Trophoblast cell (in vitro differentiated cells and primary cell): ENCODE results near the gene CELF4.
A peak's percentile ranks its signal among the peaks of the same experiment; 100 is the strongest.

Experiments used
- DNase-seq, 2 donors: peaks; one replicate each; pipeline ENCODE4 v3.0.0-alpha.2; 2016
- H2AFZ ChIP-seq: 2 replicates; pipeline ENCODE4 v1.6.1; 2013; ENCODE audit warnings: low read length, moderate library complexity, mild to moderate bottlenecking; ENCODE audit not compliant: insufficient read depth, poor library complexity
- H2AK5ac ChIP-seq: 2 replicates; pipeline ENCODE4 v1.6.1; 2013; ENCODE audit warnings: mild to moderate bottlenecking, low read length
- H2BK120ac ChIP-seq: 2 replicates; pipeline ENCODE4 v1.6.1; 2013; ENCODE audit warnings: low read length, mild to moderate bottlenecking, moderate library complexity; ENCODE audit not compliant: insufficient read depth, poor library complexity
- H2BK12ac ChIP-seq: 2 replicates; pipeline ENCODE4 v1.6.1; 2013; ENCODE audit warnings: mild to moderate bottlenecking, low read length, moderate library complexity
- H2BK5ac ChIP-seq: 2 replicates; pipeline ENCODE4 v1.6.1; 2013; ENCODE audit warnings: low read length, low read depth, moderate library complexity, mild to moderate bottlenecking; ENCODE audit not compliant: poor library complexity
- H3K14ac ChIP-seq: 2 replicates; pipeline ENCODE4 v1.6.1; 2013; ENCODE audit warnings: mild to moderate bottlenecking, low read length
- H3K18ac ChIP-seq: 2 replicates; pipeline ENCODE4 v1.6.1; 2013; ENCODE audit warnings: mild to moderate bottlenecking, low read length
- H3K23ac ChIP-seq: 2 replicates; pipeline ENCODE4 v1.6.1; 2013; ENCODE audit warnings: low read length
- H3K27ac ChIP-seq: 2 replicates; pipeline ENCODE4 v1.5.1; 2013; ENCODE audit warnings: low read depth, mild to moderate bottlenecking, inconsistent platforms, low read length, moderate library complexity
- H3K27me3 ChIP-seq: 2 replicates; pipeline ENCODE4 v1.6.1; 2013; ENCODE audit warnings: inconsistent platforms, mild to moderate bottlenecking, low read length, moderate library complexity; ENCODE audit not compliant: insufficient read depth
- H3K36me3 ChIP-seq, 2 experiments: 1 replicate in 1 of 2; 2 replicates in 1 of 2; pipeline ENCODE4 v1.6.1; 2013; ENCODE audit warnings: low read length in 2 of 2, mild to moderate bottlenecking in 2 of 2, moderate library complexity in 1 of 2; ENCODE audit not compliant: insufficient read depth in 2 of 2, control insufficient read depth in 1 of 2
- H3K4ac ChIP-seq: 2 replicates; pipeline ENCODE4 v1.6.1; 2013; ENCODE audit warnings: low read depth, mild to moderate bottlenecking, low read length, moderate library complexity
- H3K4me1 ChIP-seq, 2 experiments: 1 replicate in 1 of 2; 2 replicates in 1 of 2; pipeline ENCODE4 v1.6.1; 2013; ENCODE audit warnings: low read length in 2 of 2, mild to moderate bottlenecking in 2 of 2, moderate library complexity in 1 of 2; ENCODE audit not compliant: insufficient read depth in 2 of 2, control insufficient read depth in 1 of 2
- H3K4me2 ChIP-seq: 2 replicates; pipeline ENCODE4 v1.6.1; 2013; ENCODE audit warnings: inconsistent platforms, mild to moderate bottlenecking, low read length, moderate library complexity
- H3K4me3 ChIP-seq: 2 replicates; pipeline ENCODE4 v1.5.1; 2013; ENCODE audit warnings: mild to moderate bottlenecking, low read depth, low read length, inconsistent platforms
- H3K79me1 ChIP-seq: one replicate; pipeline ENCODE4 v1.6.1; 2013; ENCODE audit warnings: low read length
- H3K79me2 ChIP-seq: 2 replicates; pipeline ENCODE4 v1.6.1; 2013; ENCODE audit warnings: low read length, mild to moderate bottlenecking; ENCODE audit not compliant: control insufficient read depth, insufficient read depth, poor library complexity
- H3K9ac ChIP-seq: 2 replicates; pipeline ENCODE4 v1.6.1; 2013; ENCODE audit warnings: mild to moderate bottlenecking, low read length
- H3K9me3 ChIP-seq: 2 replicates; pipeline ENCODE4 v1.6.1; 2013; ENCODE audit warnings: low read depth, mild to moderate bottlenecking, control low read depth, inconsistent platforms, low read length; ENCODE audit not compliant: insufficient read depth
- H4K12ac ChIP-seq: 2 replicates; pipeline ENCODE4 v1.6.1; 2013; ENCODE audit warnings: low read depth, mild to moderate bottlenecking, low read length, moderate library complexity
- H4K8ac ChIP-seq: 2 replicates; pipeline ENCODE4 v1.6.1; 2013; ENCODE audit warnings: low read depth, mild to moderate bottlenecking, low read length, moderate library complexity
- H4K91ac ChIP-seq: one replicate; pipeline ENCODE4 v1.6.1; 2013; ENCODE audit warnings: low read depth, mild to moderate bottlenecking, low read length, moderate library complexity
- WGBS: extraction: QIAGEN DNeasy Blood & Tissue Kit; methylation state at CpG from one replicate; pipeline ENCODE4 v1.1.7; 2013; ENCODE audit warnings: missing lambda C conversion rate; ENCODE audit not compliant: insufficient read length, insufficient coverage; ENCODE audit errors: extremely low coverage; 5-methylcytosine and 5-hydroxymethylcytosine counted together

CELF4 gene

GRCh38 chr18:37389684-37390368 lies 175.8 kb downstream of the CELF4 start:
- Histone ChIP-seq H2AFZ (no peak overlapping the region), H3K27me3 (peaks cover 15% of the 10 kb centered on the region), H3K79me1 (no peaks in the 10 kb centered on the region)

DNA sequence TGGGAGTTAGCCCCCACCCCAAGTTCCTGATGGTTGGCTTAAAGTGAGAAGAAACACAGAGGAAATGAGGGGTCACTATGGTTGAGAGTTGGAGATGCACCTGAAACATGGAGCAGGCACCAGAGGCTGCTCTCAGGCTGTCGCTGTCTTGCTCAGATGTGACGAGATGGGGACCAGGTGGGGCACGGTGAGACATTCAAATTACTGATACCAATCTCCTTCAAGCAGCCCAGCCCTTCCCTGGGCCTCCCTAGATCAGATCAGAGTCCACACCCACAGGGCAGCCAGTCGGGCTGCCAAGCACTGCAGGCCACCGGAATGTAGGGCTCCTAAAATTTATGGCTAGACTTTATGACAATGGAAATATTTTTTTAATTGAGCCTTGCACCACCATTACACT lies 176.6 kb downstream of the CELF4 start:
- no CpG with 5 or more reads among the region's 5 CpGs for WGBS
- Histone ChIP-seq H3K4me3 (no peak overlapping the region), H2AFZ (no peak overlapping the region), H3K4ac (no peak overlapping the region), H3K18ac (no peak overlapping the region), H3K27me3 (peaks cover 11% of the 10 kb centered on the region), H3K4me2 (no peak overlapping the region), H3K27ac (no peak overlapping the region), H3K23ac (no peak overlapping the region), H3K79me2 (no peaks in the 10 kb centered on the region), H3K9me3 (peaks cover 14% of the 10 kb centered on the region), H2BK12ac (no peak overlapping the region), H3K4me1 (peaks cover 0 to 3% of the 10 kb centered on the region in 2 experiments), H4K8ac (no peak overlapping the region), H3K14ac (no peak overlapping the region), H2BK120ac (no peak overlapping the region), H4K12ac (no peak overlapping the region), H2BK5ac (no peak overlapping the region), H3K9ac (no peak overlapping the region), H3K79me1 (no peaks in the 10 kb centered on the region), H2AK5ac (no peak overlapping the region), H3K36me3 (no peaks in the 10 kb centered on the region), H4K91ac (no peak overlapping the region)
- no peak for DNase-seq

More at GRCh38 chr18:37389684-37390368, 175.8 kb downstream of the CELF4 start:
- Histone ChIP-seq H3K18ac (no peak overlapping the region), H3K4me2 (no peak overlapping the region), H3K9ac (no peak overlapping the region), H2AK5ac (no peak overlapping the region), H4K12ac (no peak overlapping the region), H3K4ac (no peak overlapping the region), H3K9me3 (peaks cover 20% of the 10 kb centered on the region), H4K91ac (no peak overlapping the region), H2BK5ac (no peak overlapping the region), H3K23ac (no peak overlapping the region), H3K4me1 (peaks cover 0 to 7% of the 10 kb centered on the region in 2 experiments), H3K4me3 (no peak overlapping the region), H4K8ac (no peak overlapping the region), H3K27ac (no peak overlapping the region), H2BK12ac (no peak overlapping the region), H2BK120ac (no peak overlapping the region), H3K14ac (no peak overlapping the region), H3K36me3 (no peaks in the 10 kb centered on the region), H3K79me2 (no peaks in the 10 kb centered on the region)
- no peak for DNase-seq
- WGBS = no CpG with 5 or more reads among the region's 19 CpGs

DNA sequence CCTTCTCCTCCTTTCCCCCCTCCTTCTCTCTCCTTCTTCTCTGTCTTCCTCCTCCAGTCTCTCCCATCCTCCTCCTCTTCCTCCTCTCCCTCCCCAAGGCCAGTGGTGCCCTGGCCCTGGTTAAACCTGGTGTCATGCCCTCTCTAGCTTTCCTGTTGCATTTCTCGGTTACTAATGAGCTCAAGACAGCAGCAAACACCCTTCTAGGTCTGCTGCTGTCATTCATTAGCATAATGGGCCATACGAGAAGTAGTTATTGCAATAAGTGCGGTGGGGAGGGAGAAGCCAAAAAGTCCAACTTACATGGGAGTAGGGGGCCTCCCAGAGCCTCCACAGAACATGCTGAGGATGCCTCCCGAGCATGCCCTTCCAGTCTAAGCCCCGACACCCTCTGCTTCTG lies 177.2 kb downstream of the CELF4 start:
- Histone ChIP-seq H2BK120ac (no peak overlapping the region), H3K27me3 (peaks cover 9% of the 10 kb centered on the region)
- DNase-seq = no peak

DNA sequence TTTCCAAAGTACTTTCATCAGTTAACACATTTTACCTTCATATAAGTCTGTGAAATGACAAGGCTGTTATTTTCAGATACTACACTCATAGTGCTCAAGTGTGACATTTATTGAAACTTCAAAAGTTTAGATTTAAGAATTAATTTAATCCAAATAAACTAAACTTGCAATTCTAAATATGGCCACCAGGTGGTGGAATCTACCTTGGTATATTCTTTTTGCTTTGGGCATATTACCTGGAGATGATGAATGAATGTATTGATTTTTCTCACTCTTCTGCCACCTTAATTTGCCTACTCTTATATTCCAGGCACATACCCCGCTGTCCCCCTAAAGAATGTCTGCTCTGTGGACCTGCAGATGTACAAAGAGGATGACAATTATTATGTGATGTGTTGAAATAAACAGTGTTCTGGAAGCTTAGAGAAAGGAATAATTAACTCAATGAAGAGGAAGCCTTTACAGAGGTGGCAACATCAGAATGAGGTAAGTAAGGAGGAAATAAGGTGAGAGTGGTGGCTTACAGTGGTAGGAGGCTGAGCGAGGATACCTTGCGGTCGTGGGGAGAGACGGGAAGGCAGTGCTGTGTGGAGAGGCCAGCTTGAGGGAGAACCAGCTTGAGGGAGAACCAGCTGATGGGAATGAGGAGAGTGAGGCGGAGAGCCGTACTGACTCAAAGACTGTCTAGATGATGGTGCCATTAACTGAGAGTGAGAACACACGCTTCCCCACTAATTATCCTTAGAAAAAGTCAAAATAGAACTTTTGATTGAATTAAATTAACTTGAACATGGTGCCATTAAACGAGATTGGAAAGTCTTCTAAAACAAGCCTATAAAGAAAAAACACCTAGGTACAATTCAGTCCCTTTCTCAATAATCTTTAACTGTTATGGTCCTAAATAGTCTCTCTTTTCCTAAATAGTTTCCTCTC lies 179.5 kb downstream of the CELF4 start:
- H2AFZ ChIP-seq = no peak overlapping the region
- H3K4me1 ChIP-seq = no peaks in the 10 kb centered on the region
- WGBS = no CpG with 5 or more reads among the region's 9 CpGs
- H3K4me3 ChIP-seq = no peak overlapping the region
- H3K9me3 ChIP-seq = peaks cover 11% of the 10 kb centered on the region
- H3K27me3 ChIP-seq = no peaks in the 10 kb centered on the region
- H3K4ac ChIP-seq = no peak overlapping the region
- no peak overlapping the region for H3K9ac ChIP-seq
- no peak overlapping the region for H3K23ac ChIP-seq
- H3K79me1 ChIP-seq = no peaks in the 10 kb centered on the region
- no peaks in the 10 kb centered on the region for H3K36me3 ChIP-seq
- no peaks in the 10 kb centered on the region for H3K79me2 ChIP-seq
- H4K12ac ChIP-seq = no peak overlapping the region
- no peak overlapping the region for H2BK120ac ChIP-seq
- no peak overlapping the region for H4K91ac ChIP-seq
- H2BK12ac ChIP-seq = no peak overlapping the region
- H4K8ac ChIP-seq = no peak overlapping the region
- H2BK5ac ChIP-seq = no peak overlapping the region
- DNase-seq = peak in 1 of 2 donors; percentile 84
- H3K14ac ChIP-seq = no peak overlapping the region
- no peak overlapping the region for H2AK5ac ChIP-seq
- no peak overlapping the region for H3K4me2 ChIP-seq
- no peak overlapping the region for H3K18ac ChIP-seq
- H3K27ac ChIP-seq = no peak overlapping the region

More for the DNA sequence above, 177.2 kb downstream of the CELF4 start:
- Histone ChIP-seq H3K9me3 (peaks cover 14% of the 10 kb centered on the region), H3K23ac (no peak overlapping the region), H3K4ac (no peak overlapping the region), H2BK5ac (no peak overlapping the region), H3K4me2 (no peak overlapping the region), H2AFZ (no peak overlapping the region), H3K4me1 (no peaks in the 10 kb centered on the region), H3K18ac (no peak overlapping the region), H2AK5ac (no peak overlapping the region), H4K91ac (no peak overlapping the region), H3K36me3 (no peaks in the 10 kb centered on the region), H4K12ac (no peak overlapping the region), H3K27ac (no peak overlapping the region), H4K8ac (no peak overlapping the region), H3K79me1 (no peaks in the 10 kb centered on the region), H3K4me3 (no peak overlapping the region), H3K79me2 (no peaks in the 10 kb centered on the region), H3K9ac (no peak overlapping the region), H2BK12ac (no peak overlapping the region), H3K14ac (no peak overlapping the region)
- WGBS = no CpG with 5 or more reads among the region's 5 CpGs
